ENCODE data around the gene ASB8. TPM values are rescaled to one million over a fixed set of nuclear protein-coding genes. Genes with fewer than 3 reads are reported as not detected.

The ASB8 gene
- total RNA-seq, 1 donor from 2014 or later, result 80.3 TPM

DNA sequence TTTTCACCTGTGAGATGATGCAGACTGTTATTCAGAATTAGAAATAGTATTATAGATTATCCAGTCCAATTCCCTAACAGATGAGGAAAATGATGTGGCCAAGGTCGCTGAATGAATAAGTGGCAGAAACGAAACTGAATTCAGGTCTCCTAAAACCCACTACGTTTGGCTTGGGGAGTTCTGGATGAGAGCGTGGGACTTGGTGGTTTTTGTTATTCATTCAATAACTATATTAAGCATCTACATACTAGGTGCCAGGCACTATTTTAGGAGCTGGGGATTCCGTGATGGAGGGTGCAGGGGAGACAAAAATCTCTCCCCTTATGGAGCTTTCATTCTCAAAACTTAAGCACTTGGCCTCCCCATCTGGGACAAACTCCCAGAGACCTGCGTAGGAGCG lies 25.3 kb upstream of the ASB8 start:
- intact Hi-C loops (cut with micrococcal nuclease), result no loop called here
- peak overlapping the region; percentile 74 for H3K27ac ChIP-seq (replicated peaks)
- no peak for DNase-seq
- no peaks in the 10 kb centered on the region for H3K36me3 ChIP-seq
- H3K4me1 ChIP-seq, result peaks cover 25% of the 10 kb centered on the region
- TF ChIP-seq, protein P1, sequence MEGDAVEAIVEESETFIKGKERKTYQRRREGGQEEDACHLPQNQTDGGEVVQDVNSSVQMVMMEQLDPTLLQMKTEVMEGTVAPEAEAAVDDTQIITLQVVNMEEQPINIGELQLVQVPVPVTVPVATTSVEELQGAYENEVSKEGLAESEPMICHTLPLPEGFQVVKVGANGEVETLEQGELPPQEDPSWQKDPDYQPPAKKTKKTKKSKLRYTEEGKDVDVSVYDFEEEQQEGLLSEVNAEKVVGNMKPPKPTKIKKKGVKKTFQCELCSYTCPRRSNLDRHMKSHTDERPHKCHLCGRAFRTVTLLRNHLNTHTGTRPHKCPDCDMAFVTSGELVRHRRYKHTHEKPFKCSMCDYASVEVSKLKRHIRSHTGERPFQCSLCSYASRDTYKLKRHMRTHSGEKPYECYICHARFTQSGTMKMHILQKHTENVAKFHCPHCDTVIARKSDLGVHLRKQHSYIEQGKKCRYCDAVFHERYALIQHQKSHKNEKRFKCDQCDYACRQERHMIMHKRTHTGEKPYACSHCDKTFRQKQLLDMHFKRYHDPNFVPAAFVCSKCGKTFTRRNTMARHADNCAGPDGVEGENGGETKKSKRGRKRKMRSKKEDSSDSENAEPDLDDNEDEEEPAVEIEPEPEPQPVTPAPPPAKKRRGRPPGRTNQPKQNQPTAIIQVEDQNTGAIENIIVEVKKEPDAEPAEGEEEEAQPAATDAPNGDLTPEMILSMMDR (IDR thresholded peaks at IDR 0.05; ENCODE audit: borderline replicate concordance), result no peak
- peaks cover 83% of the 10 kb centered on the region for H3K27me3 ChIP-seq (ENCODE audit: low read depth)
- H3K9me3 ChIP-seq (replicated peaks), result no peaks in the 10 kb centered on the region
- H3K4me3 ChIP-seq, result peak overlapping the region; percentile 82

DNA sequence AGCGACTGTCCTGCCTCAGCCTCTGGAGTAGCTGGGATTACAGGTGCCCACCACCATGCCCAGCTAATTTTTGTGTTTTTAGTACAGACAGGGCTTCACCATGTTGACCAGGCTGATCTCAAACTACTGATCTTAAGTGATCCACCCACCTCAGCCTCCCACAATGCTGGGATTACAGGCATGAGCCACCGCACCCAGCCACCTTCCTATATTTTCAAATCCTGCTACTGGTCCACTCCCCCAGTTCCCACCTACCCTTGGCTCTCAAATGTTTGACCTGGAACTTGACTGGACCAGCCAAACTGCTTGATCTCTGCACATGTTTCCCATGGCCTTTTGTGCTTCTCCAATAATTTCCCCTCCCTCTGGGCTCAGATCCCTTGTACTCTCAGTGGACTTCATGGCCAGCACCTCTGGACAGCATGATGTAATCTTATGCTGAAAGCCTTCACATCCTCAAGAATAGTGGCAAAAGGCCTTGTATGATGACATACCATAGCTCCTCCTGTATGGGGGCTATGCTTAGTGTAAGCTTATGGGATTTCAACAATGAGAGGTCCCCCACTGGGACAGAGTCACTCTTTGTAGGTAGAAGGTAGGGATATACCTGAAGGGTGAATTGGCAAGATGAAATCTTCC lies 23.7 kb upstream of the ASB8 start:
- Histone ChIP-seq H3K27ac (replicated peaks) (peak overlapping the region; percentile 57), H3K27me3 (ENCODE audit: low read depth) (peaks cover 96% of the 10 kb centered on the region), H3K36me3 (no peaks in the 10 kb centered on the region), H3K4me1 (peaks cover 25% of the 10 kb centered on the region), H3K9me3 (replicated peaks) (no peaks in the 10 kb centered on the region), H3K4me3 (no peak overlapping the region)
- no peak for DNase-seq
- intact Hi-C loops (cut with micrococcal nuclease), result no loop called here
- TF ChIP-seq, protein P1 (IDR thresholded peaks at IDR 0.05; ENCODE audit: borderline replicate concordance), result no peak

DNA sequence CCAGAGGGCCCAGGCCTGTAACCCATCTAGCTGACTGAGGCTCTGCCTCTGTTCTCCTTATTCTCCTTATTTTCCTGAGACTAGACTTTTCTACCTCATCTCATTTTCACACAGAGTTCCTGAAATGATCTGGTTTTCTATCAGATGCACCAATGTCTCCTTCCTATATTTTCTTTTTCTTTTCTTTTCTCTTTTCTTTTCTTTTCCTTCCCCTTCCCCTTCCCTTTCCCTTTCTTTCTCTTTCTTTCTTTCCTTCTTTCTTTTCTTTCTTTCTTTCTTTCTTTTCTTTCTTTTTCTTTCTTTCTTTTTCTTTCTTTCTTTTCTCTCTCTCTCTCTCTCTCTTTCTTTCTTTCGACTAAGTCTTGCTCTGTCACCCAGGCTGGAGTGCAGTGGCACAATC lies 23.1 kb upstream of the ASB8 start:
- Histone ChIP-seq H3K4me1 (peaks cover 25% of the 10 kb centered on the region), H3K4me3 (no peak overlapping the region), H3K27me3 (ENCODE audit: low read depth) (peaks cover 97% of the 10 kb centered on the region), H3K9me3 (replicated peaks) (no peaks in the 10 kb centered on the region), H3K27ac (replicated peaks) (peak overlapping the region; percentile 45), H3K36me3 (no peaks in the 10 kb centered on the region)
- DNase-seq, result no peak
- intact Hi-C loops (cut with micrococcal nuclease), result no loop called here
- TF ChIP-seq, protein P1 (IDR thresholded peaks at IDR 0.05; ENCODE audit: borderline replicate concordance), result no peak

DNA sequence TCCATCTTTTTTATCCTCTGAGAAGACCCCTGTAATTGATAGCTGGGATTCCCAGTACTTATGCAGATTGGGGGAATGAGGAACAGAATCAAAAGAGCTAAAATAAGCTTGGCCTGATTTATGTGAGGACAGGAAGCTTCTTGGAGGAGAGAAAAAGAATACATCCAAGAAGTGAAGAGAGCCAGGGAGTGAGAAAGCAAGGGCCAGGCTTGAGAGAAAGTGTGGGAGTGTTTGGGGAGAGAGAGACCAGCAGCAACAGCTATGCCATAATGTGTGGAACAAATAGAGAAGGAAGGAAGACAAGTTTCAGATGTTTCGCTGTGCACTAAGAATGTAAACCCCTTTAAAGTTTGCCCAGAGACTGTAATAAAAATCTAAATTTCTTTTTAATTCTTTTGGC lies 22.2 kb upstream of the ASB8 start:
- Histone ChIP-seq H3K27ac (replicated peaks) (no peak overlapping the region), H3K36me3 (no peaks in the 10 kb centered on the region), H3K4me1 (peaks cover 23% of the 10 kb centered on the region), H3K9me3 (replicated peaks) (no peaks in the 10 kb centered on the region), H3K4me3 (no peak overlapping the region), H3K27me3 (ENCODE audit: low read depth) (peaks cover 88% of the 10 kb centered on the region)
- no peak for DNase-seq
- intact Hi-C loops (cut with micrococcal nuclease), result no loop called here
- TF ChIP-seq, protein P1 (IDR thresholded peaks at IDR 0.05; ENCODE audit: borderline replicate concordance), result no peak

DNA sequence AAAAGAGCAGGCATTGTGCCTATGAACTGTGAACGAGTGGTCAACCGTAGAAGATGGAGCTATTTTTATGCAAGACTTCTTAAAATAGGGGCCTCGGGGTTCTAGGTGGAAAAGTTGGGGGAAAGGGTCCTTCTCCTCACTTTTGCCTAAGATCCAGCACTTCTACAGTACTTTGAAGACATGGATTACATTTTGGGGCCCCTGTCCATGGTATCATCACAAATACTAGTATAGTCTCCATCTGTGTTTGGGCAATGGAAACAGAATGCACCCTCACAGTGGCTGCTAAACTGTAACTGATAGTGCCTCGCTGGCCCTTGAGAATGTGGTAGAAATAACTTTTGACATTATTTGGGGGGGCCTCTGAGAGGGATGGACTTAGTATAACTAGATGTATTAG lies 20.7 kb upstream of the ASB8 start:
- Histone ChIP-seq H3K27me3 (ENCODE audit: low read depth) (peaks cover 73% of the 10 kb centered on the region), H3K4me1 (peaks cover 8% of the 10 kb centered on the region), H3K9me3 (replicated peaks) (no peaks in the 10 kb centered on the region), H3K4me3 (no peak overlapping the region), H3K36me3 (no peaks in the 10 kb centered on the region), H3K27ac (replicated peaks) (peak overlapping the region; percentile 7)
- DNase-seq, result no peak
- intact Hi-C loops (cut with micrococcal nuclease), result no loop called here
- TF ChIP-seq, protein P1 (IDR thresholded peaks at IDR 0.05; ENCODE audit: borderline replicate concordance), result no peak

Data from left ventricle myocardium inferior (tissue), 1 donor.